HepG2 (cell line): ENCODE data around the gene RAC3. TPM values are rescaled to one million over a fixed set of nuclear protein-coding genes. Genes with fewer than 3 reads are reported as not detected.

Experiments used
- AGO2 ChIP-seq: fragments of 200-400 bp; formaldehyde crosslinking; optimal IDR thresholded peaks from 2 replicates; pipeline ENCODE3; 2017; ENCODE audit warnings: mild to moderate bottlenecking, low read depth, low read length, moderate library complexity
- DR1 ChIP-seq: sonication (generic); formaldehyde crosslinking; IDR thresholded peaks from 2 replicates; pipeline ENCODE4 v1.8.0; 2021; ENCODE audit warnings: mild to moderate bottlenecking, missing genetic modification reagents, inconsistent platforms
- ISL2 ChIP-seq: sonication (generic); formaldehyde crosslinking; IDR thresholded peaks from 2 replicates; pipeline ENCODE4 v1.5.0; 2020; ENCODE audit warnings: missing genetic modification reagents
- KLF15 ChIP-seq: sonication (generic); formaldehyde crosslinking; IDR thresholded peaks from 2 replicates; pipeline ENCODE4 v1.8.1; 2023; ENCODE audit warnings: borderline replicate concordance, mild to moderate bottlenecking, inconsistent platforms, missing genetic modification reagents, mixed read lengths
- KLF16 ChIP-seq, 2 experiments: sonication (generic) in 1 of 2; formaldehyde crosslinking in 1 of 2; IDR thresholded peaks; 2 replicates each; pipeline versions ENCODE4 v1.6.1 to v1.8.0; 2016 to 2023; ENCODE audit warnings: missing genetic modification reagents in 2 of 2, missing compliant biosample characterization in 1 of 2
- MAF1 ChIP-seq: sonication (generic); formaldehyde crosslinking; IDR thresholded peaks from 2 replicates; pipeline ENCODE4 v1.5.0; 2020; ENCODE audit warnings: missing genetic modification reagents, borderline replicate concordance
- MAFK ChIP-seq, 2 experiments: IDR thresholded peaks in 1 of 2; conservative IDR thresholded peaks in 1 of 2; 2 replicates each; pipeline ENCODE4 v1.6.1; 2011; ENCODE audit warnings: improper control_type of control experiment in 2 of 2, low read length in 2 of 2
- MTF2 ChIP-seq: sonication (generic); formaldehyde crosslinking; IDR thresholded peaks from 2 replicates; pipeline ENCODE4 v1.5.0; 2020; ENCODE audit warnings: missing genetic modification reagents, borderline replicate concordance
- NFAT5 ChIP-seq: sonication (generic); formaldehyde crosslinking; IDR thresholded peaks from 2 replicates; pipeline ENCODE4 v1.4.0; 2020; ENCODE audit warnings: missing genetic modification reagents
- NFYB ChIP-seq: sonication (generic); formaldehyde crosslinking; IDR thresholded peaks from 2 replicates; pipeline ENCODE4 v1.4.0; 2020; ENCODE audit warnings: missing genetic modification reagents
- NR0B2 ChIP-seq: sonication (generic); formaldehyde crosslinking; IDR thresholded peaks from 2 replicates; pipeline ENCODE4 v1.4.0; 2020; ENCODE audit warnings: mild to moderate bottlenecking, missing genetic modification reagents
- RBM39 ChIP-seq: fragments of 200-400 bp; formaldehyde crosslinking; IDR thresholded peaks from one replicate; pipeline ENCODE4 v1.6.1; 2018; ENCODE audit warnings: antibody characterized with exemption, mild to moderate bottlenecking, low read depth, low read length; ENCODE audit not compliant: poor library complexity, severe bottlenecking
- RFX1 ChIP-seq: fragments of 450-650 bp; IDR thresholded peaks from 2 replicates; pipeline ENCODE4 v1.6.1; 2017
- RXRA ChIP-seq: sonication (generic); formaldehyde crosslinking; IDR thresholded peaks from 2 replicates; pipeline ENCODE4 v1.5.1; 2020; ENCODE audit warnings: missing genetic modification reagents
- SIN3A ChIP-seq: IDR thresholded peaks from 2 replicates; pipeline ENCODE4 v1.6.1; 2011; ENCODE audit warnings: low read depth, mild to moderate bottlenecking, control low read depth, low read length, borderline replicate concordance
- SRY ChIP-seq: sonication (generic); formaldehyde crosslinking; IDR thresholded peaks from 2 replicates; pipeline ENCODE4 v1.8.0; 2022; ENCODE audit warnings: mild to moderate bottlenecking, missing genetic modification reagents
- TIGD3 ChIP-seq: sonication (generic); formaldehyde crosslinking; IDR thresholded peaks from 2 replicates; pipeline ENCODE4 v1.5.1; 2020; ENCODE audit warnings: mild to moderate bottlenecking, missing genetic modification reagents, borderline replicate concordance
- TP53 ChIP-seq: sonication (generic); formaldehyde crosslinking; conservative IDR thresholded peaks from 2 replicates; pipeline ENCODE4 v1.4.0; 2020; ENCODE audit warnings: missing genetic modification reagents
- ZFAT ChIP-seq: sonication (generic); formaldehyde crosslinking; conservative IDR thresholded peaks from 2 replicates; pipeline ENCODE4 v1.8.1; 2023; ENCODE audit warnings: missing genetic modification reagents, inconsistent platforms
- ZNF543 ChIP-seq: sonication (generic); formaldehyde crosslinking; IDR thresholded peaks from 2 replicates; pipeline ENCODE4 v1.4.0; 2020; ENCODE audit warnings: mild to moderate bottlenecking, missing genetic modification reagents
- ZNF557 ChIP-seq: sonication (generic); formaldehyde crosslinking; IDR thresholded peaks from 2 replicates; pipeline ENCODE4 v1.4.0; 2020; ENCODE audit warnings: missing genetic modification reagents
- ZNF605 ChIP-seq: sonication (generic); formaldehyde crosslinking; IDR thresholded peaks from 2 replicates; pipeline ENCODE4 v1.8.0; 2022; ENCODE audit warnings: mild to moderate bottlenecking, missing genetic modification reagents
- ZNF772 ChIP-seq: sonication (generic); formaldehyde crosslinking; IDR thresholded peaks from 2 replicates; pipeline ENCODE4 v1.5.0; 2020; ENCODE audit warnings: mild to moderate bottlenecking, missing genetic modification reagents
- ZNF790 ChIP-seq: sonication (generic); formaldehyde crosslinking; IDR thresholded peaks from 2 replicates; pipeline ENCODE4 v1.8.0; 2022; ENCODE audit warnings: missing genetic modification reagents, mild to moderate bottlenecking, borderline replicate concordance
- polyA plus RNA-seq, 8 experiments: library from polyadenylated mRNA; depleted of rRNA in 3 of 8; stranded (reverse) in 7 of 8; unstranded in 1 of 8; fragments of >200 nt; fragmentation: Illumina TruSeq in 4 of 8; extraction: Trizol in 4 of 8; gene quantifications; 2 replicates each; pipeline versions ENCODE4 v1.2.1 to v1.2.3, GENCODE V29; 2011 to 2016; ENCODE audit warnings: low read depth in 4 of 8, missing spikeins in 1 of 8, mixed read lengths in 1 of 8; ENCODE audit not compliant: insufficient read depth in 1 of 8
- total RNA-seq, 5 experiments: library from RNA; depleted of rRNA; stranded (reverse); fragments of >200 nt; fragmentation: Illumina TruSeq; extraction: Trizol; gene quantifications; 2 replicates each; pipeline ENCODE4 v1.2.3, GENCODE V29; 2016; ENCODE audit warnings: low read depth in 1 of 5

The RAC3 gene
- total and polyA plus RNA-seq, 2 of the 13 experiments (the other 11 are each of a cell fraction or from before 2014, with no cell fraction given): 10.5 to 21.3 TPM

GRCh38 chr17:82065193-82065637 is 33.7 kb downstream of the RAC3 start (continued):
- TF ChIP-seq SRY (CRISPR knock-in tag) (0 out of 2 replicates have a peak, but pooled peaks have one; percentile 2), ZFAT (CRISPR knock-in tag) (0 out of 2 replicates have a peak, but pooled peaks have one; percentile 23), MAFK (conservative IDR thresholded peaks at IDR 0.05 in 1 of 2, IDR thresholded peaks at IDR 0.05 in 1 of 2; ENCODE audit: low read length in 2 of 2) (no peak), ISL2 (CRISPR knock-in tag) (no peak), AGO2 (peak; percentile 81), ZNF557 (no peak), RXRA (CRISPR knock-in tag) (0 out of 2 replicates have a peak, but pooled peaks have one; percentile 21), RFX1 (no peak), TP53 (CRISPR knock-in tag) (no peak), TIGD3 (no peak), DR1 (CRISPR knock-in tag) (0 out of 2 replicates have a peak, but pooled peaks have one; percentile 12), ZNF772 (0 out of 2 replicates have a peak, but pooled peaks have one; percentile 46), MAF1 (CRISPR knock-in tag) (peak; percentile 17; the same call in 1 of the 2 replicates), SIN3A (peak; percentile 5; the same call in 1 of the 2 replicates), RBM39 (peak; percentile 19), ZNF605 (CRISPR knock-in tag) (peak; percentile 71; the same call in 1 of the 2 replicates), NFYB (CRISPR knock-in tag) (0 out of 2 replicates have a peak, but pooled peaks have one; percentile 1), KLF15 (CRISPR knock-in tag) (0 out of 2 replicates have a peak, but pooled peaks have one; percentile 29), KLF16 (CRISPR knock-in tag; IDR thresholded peaks at IDR 0.05) (peak in 1 of 2 experiments; percentile 18; a peak in 2 of 4 replicates), ZNF790 (CRISPR knock-in tag) (0 out of 2 replicates have a peak, but pooled peaks have one; percentile 36), MTF2 (CRISPR knock-in tag) (no peak), ZNF543 (CRISPR knock-in tag) (no peak), NR0B2 (CRISPR knock-in tag) (0 out of 2 replicates have a peak, but pooled peaks have one; percentile 5), NFAT5 (CRISPR knock-in tag) (0 out of 2 replicates have a peak, but pooled peaks have one; percentile 17)
